HepG2 (cell line): ENCODE data around the gene STXBP2. TPM values are rescaled to one million over a fixed set of nuclear protein-coding genes. Genes with fewer than 3 reads are reported as not detected.

Experiments used
- BRF2 ChIP-seq: sonication (generic); formaldehyde crosslinking; IDR thresholded peaks from 2 replicates; pipeline ENCODE4 v1.8.1; 2022; ENCODE audit warnings: mild to moderate bottlenecking, missing genetic modification reagents
- ERF ChIP-seq: IDR thresholded peaks from 2 replicates; pipeline ENCODE4 v1.6.1; 2018; ENCODE audit warnings: missing biosample characterization, missing genetic modification reagents
- FOXO4 ChIP-seq: sonication (generic); formaldehyde crosslinking; conservative IDR thresholded peaks from 2 replicates; pipeline ENCODE4 v1.8.1; 2023; ENCODE audit warnings: missing genetic modification reagents
- GPBP1L1 ChIP-seq: sonication (generic); formaldehyde crosslinking; IDR thresholded peaks from 2 replicates; pipeline ENCODE4 v1.5.0; 2020; ENCODE audit warnings: mild to moderate bottlenecking, missing genetic modification reagents
- NFE2L2 ChIP-seq: fragments of 150-350 bp; IDR thresholded peaks from 2 replicates; pipeline ENCODE4 v1.6.1; 2014; ENCODE audit warnings: low read length
- PAXIP1 ChIP-seq: sonication (generic); formaldehyde crosslinking; conservative IDR thresholded peaks from 2 replicates; pipeline ENCODE4 v1.4.0; 2020; ENCODE audit warnings: mild to moderate bottlenecking, missing genetic modification reagents, moderate library complexity
- RFX3 ChIP-seq: IDR thresholded peaks from 2 replicates; pipeline ENCODE4 v1.6.1; 2016; ENCODE audit warnings: missing biosample characterization, missing genetic modification reagents
- SNAPC5 ChIP-seq: sonication (generic); formaldehyde crosslinking; IDR thresholded peaks from 2 replicates; pipeline ENCODE4 v1.8.1; 2023; ENCODE audit warnings: mild to moderate bottlenecking, missing genetic modification reagents, borderline replicate concordance
- TCF7 ChIP-seq: sonication (generic); IDR thresholded peaks from 2 replicates; pipeline ENCODE4 v1.6.1; 2016; ENCODE audit warnings: antibody characterized with exemption, low read depth
- TRIM24 ChIP-seq: sonication (generic); formaldehyde crosslinking; IDR thresholded peaks from 2 replicates; pipeline ENCODE4 v1.8.0; 2022; ENCODE audit warnings: mild to moderate bottlenecking, missing genetic modification reagents
- WIZ ChIP-seq: sonication (generic); formaldehyde crosslinking; IDR thresholded peaks from 2 replicates; pipeline ENCODE4 v1.5.1; 2020; ENCODE audit warnings: mild to moderate bottlenecking, missing genetic modification reagents
- ZBTB10 ChIP-seq: sonication (generic); formaldehyde crosslinking; IDR thresholded peaks from 2 replicates; pipeline ENCODE4 v1.4.0; 2020; ENCODE audit warnings: missing genetic modification reagents, borderline replicate concordance
- ZNF263 ChIP-seq: sonication (generic); formaldehyde crosslinking; IDR thresholded peaks from 2 replicates; pipeline ENCODE4 v1.4.0; 2020; ENCODE audit warnings: missing genetic modification reagents
- ZNF280D ChIP-seq: sonication (generic); formaldehyde crosslinking; IDR thresholded peaks from 2 replicates; pipeline ENCODE4 v1.5.1; 2020; ENCODE audit warnings: mild to moderate bottlenecking, missing genetic modification reagents
- ZNF816 ChIP-seq: sonication (generic); formaldehyde crosslinking; IDR thresholded peaks from 2 replicates; pipeline ENCODE4 v1.8.0; 2022; ENCODE audit warnings: missing genetic modification reagents, mild to moderate bottlenecking, borderline replicate concordance
- polyA plus RNA-seq, 8 experiments: library from polyadenylated mRNA; depleted of rRNA in 3 of 8; stranded (reverse) in 7 of 8; unstranded in 1 of 8; fragments of >200 nt; fragmentation: Illumina TruSeq in 4 of 8; extraction: Trizol in 4 of 8; gene quantifications; 2 replicates each; pipeline versions ENCODE4 v1.2.1 to v1.2.3, GENCODE V29; 2011 to 2016; ENCODE audit warnings: low read depth in 4 of 8, missing spikeins in 1 of 8, mixed read lengths in 1 of 8; ENCODE audit not compliant: insufficient read depth in 1 of 8
- total RNA-seq, 5 experiments: library from RNA; depleted of rRNA; stranded (reverse); fragments of >200 nt; fragmentation: Illumina TruSeq; extraction: Trizol; gene quantifications; 2 replicates each; pipeline ENCODE4 v1.2.3, GENCODE V29; 2016; ENCODE audit warnings: low read depth in 1 of 5

Gene STXBP2
- total and polyA plus RNA-seq, 2 of the 13 experiments (the other 11 are each of a cell fraction or from before 2014, with no cell fraction given): 22.8 to 40.1 TPM

GRCh38 chr19:7680606-7681339 lies 43.9 kb downstream of the STXBP2 start, which contains the start of gene TRAPPC5 (continued):
- TF ChIP-seq ZBTB10 (CRISPR knock-in tag) (no peak), WIZ (CRISPR knock-in tag) (no peak), NFE2L2 (no peak), PAXIP1 (CRISPR knock-in tag) (no peak), BRF2 (CRISPR knock-in tag) (no peak), TCF7 (no peak), ERF (CRISPR knock-in tag) (peak; percentile 19; the same call in 1 of the 2 replicates), RFX3 (CRISPR knock-in tag) (no peak), TRIM24 (CRISPR knock-in tag) (no peak), FOXO4 (CRISPR knock-in tag) (no peak), SNAPC5 (CRISPR knock-in tag) (no peak), GPBP1L1 (CRISPR knock-in tag) (no peak), ZNF280D (CRISPR knock-in tag) (no peak), ZNF263 (CRISPR knock-in tag) (no peak), ZNF816 (CRISPR knock-in tag) (no peak)
